ENCODE results near the gene WWP2.

DNA sequence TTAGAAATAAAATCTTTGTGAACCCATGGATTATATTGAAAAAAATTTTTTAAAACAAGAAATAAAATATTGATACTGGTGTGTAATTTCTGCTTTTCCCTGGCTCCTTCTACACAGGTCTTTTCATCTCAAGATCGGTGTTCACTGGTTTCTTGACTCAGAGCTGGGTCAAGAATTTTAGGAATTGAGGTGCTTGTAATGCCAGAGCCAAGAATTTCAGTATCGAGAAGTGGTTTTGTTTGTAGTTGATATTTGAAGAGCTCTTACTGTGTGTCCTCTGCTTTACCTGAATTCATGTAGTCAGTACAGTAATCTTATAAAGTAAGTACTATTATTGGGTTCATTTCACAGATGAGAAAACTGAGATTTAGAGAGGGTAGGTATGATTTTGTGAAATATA, 7.3 kb downstream of the WWP2 start:
- TF ChIP-seq CTCF (IDR thresholded peaks at IDR 0.05; ENCODE audit: extremely low read depth in 1 of 2, insufficient read depth in 1 of 2, low read depth in 1 of 2, low read length in 2 of 2) (no peak), POLR2AphosphoS5 (IDR thresholded peaks at IDR 0.05; ENCODE audit: insufficient read depth, low read depth, low read length) (no peak)

All from endothelial cell of umbilical vein (primary cell).